ENCODE measurements around the gene COPZ2.

Gene COPZ2

GRCh38 chr17:48016112-48016511 lies 21.5 kb downstream of the COPZ2 start:
- no peak for TF ChIP-seq CTCF (IDR thresholded peaks at IDR 0.05; ENCODE audit: low read depth, low read length)
- H3K4me3 ChIP-seq (replicated peaks in 1 of 2; ENCODE audit: low read depth in 2 of 2, low read length in 2 of 2): no peak overlapping the region
- peak; percentile 17 to 78 for DNase-seq (ENCODE audit: low read depth in 2 of 2)

GRCh38 chr17:48014595-48015111 lies 22.9 kb downstream of the COPZ2 start:
- no peak overlapping the region for H3K4me3 ChIP-seq (replicated peaks in 1 of 2; ENCODE audit: low read depth in 2 of 2, low read length in 2 of 2)
- no peak for TF ChIP-seq CTCF (IDR thresholded peaks at IDR 0.05; ENCODE audit: low read depth, low read length)
- no peak for DNase-seq (ENCODE audit: low read depth in 2 of 2)

DNA sequence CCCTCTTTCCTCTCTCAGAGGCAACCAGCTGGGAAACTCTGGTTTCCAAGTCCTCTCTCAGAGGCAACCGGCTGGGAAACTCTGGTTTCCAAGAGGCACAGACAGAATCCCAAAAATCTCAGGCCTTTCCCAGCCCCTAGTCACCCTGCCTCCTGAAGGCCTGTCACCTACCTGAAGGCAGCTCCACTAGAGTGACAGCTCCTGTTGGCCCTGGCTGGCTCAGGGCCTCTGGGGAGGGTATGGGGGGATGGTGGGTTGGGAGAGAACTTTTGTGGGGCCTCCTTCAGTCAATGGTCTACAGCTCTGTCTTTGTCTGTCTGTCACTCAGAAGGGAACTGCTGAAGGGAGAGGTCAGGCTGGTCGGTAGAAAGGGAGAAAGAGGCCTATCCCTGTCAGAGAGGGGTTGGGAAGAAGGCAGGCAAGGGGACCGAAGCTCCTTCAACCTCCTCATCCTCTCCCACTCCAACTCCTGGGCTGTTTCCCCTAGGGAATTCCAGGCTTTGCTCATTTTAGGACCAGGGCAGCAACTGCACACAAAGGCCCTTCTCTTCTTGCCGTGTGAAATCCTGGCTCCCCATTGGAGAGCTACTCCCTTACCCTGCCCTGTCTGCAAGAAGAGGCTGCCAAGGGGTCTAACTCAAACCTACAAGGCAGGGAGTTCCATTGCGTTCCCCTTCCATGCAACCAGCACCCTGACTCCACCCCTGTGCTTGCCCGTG lies 23.6 kb downstream of the COPZ2 start:
- no peak for DNase-seq (ENCODE audit: low read depth in 2 of 2)
- no peak for TF ChIP-seq CTCF (IDR thresholded peaks at IDR 0.05; ENCODE audit: low read depth, low read length)
- no peak overlapping the region for H3K4me3 ChIP-seq (replicated peaks in 1 of 2; ENCODE audit: low read depth in 2 of 2, low read length in 2 of 2)

DNA sequence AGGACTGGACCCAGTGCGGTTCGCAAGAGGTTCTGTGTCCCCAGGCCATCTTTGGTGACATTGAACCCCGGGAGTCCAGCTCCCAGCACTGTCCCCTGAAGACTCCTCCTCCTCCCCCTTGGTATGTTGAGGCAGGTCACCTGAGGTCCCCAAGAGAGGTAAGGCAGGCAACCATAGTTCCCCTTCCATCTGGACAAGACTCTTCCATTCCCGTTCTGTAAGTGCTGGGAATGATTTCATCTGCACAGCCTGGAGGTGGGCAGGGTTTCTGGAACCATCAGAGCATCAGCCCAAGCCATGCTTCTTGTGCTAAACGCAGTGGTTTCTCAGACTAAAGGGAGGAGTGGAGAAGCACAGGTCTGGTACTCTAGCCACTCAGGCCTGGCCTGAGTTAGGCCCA lies 24.9 kb downstream of the COPZ2 start:
- DNase-seq (ENCODE audit: low read depth in 2 of 2): no peak
- H3K4me3 ChIP-seq (replicated peaks in 1 of 2; ENCODE audit: low read depth in 2 of 2, low read length in 2 of 2): no peak overlapping the region
- no peak for TF ChIP-seq CTCF (IDR thresholded peaks at IDR 0.05; ENCODE audit: low read depth, low read length)

- no peak for DNase-seq (ENCODE audit: low read depth in 2 of 2)
- peak overlapping the region; percentile 41 to 47 for H3K4me3 ChIP-seq (replicated peaks in 1 of 2; ENCODE audit: low read depth in 2 of 2, low read length in 2 of 2)
- TF ChIP-seq CTCF (IDR thresholded peaks at IDR 0.05; ENCODE audit: low read depth, low read length): no peak
Observed at GRCh38 chr17:48012151-48012520, 25.5 kb downstream of the COPZ2 start.

- DNase-seq (ENCODE audit: low read depth in 2 of 2): peak; percentile 47 to 53
Observed at GRCh38 chr17:48011405-48012150, 26.0 kb downstream of the COPZ2 start.

More at GRCh38 chr17:48011405-48012150, 26.0 kb downstream of the COPZ2 start:
- H3K4me3 ChIP-seq (replicated peaks in 1 of 2; ENCODE audit: low read depth in 2 of 2, low read length in 2 of 2): peak overlapping the region; percentile 41 to 47
- TF ChIP-seq CTCF (IDR thresholded peaks at IDR 0.05; ENCODE audit: low read depth, low read length): peak; percentile 66

Measured in cardiac fibroblast (primary cell).